Esophagus squamous epithelium (tissue), 4 donors: ENCODE results near the gene TRAT1.

Experiments used
- POLR2A ChIP-seq, 4 donors: fragments of 450-650 bp; IDR thresholded peaks; one replicate each; pipeline ENCODE4 v1.6.1; 2017; ENCODE audit warnings: antibody characterized with exemption in 4 of 4, mild to moderate bottlenecking in 4 of 4, moderate library complexity in 3 of 4
- TF ChIP-seq, protein P1 (sequence below), 6 experiments: fragments of 450-650 bp in 4 of 6; fragments of 200-600 bp in 2 of 6; sonication (generic) in 2 of 6; IDR thresholded peaks; one replicate each; pipeline ENCODE4 v1.5.1; 2016 to 2019; ENCODE audit warnings: antibody characterized with exemption in 6 of 6, mild to moderate bottlenecking in 4 of 6, moderate library complexity in 4 of 6

- TF ChIP-seq, protein P1, sequence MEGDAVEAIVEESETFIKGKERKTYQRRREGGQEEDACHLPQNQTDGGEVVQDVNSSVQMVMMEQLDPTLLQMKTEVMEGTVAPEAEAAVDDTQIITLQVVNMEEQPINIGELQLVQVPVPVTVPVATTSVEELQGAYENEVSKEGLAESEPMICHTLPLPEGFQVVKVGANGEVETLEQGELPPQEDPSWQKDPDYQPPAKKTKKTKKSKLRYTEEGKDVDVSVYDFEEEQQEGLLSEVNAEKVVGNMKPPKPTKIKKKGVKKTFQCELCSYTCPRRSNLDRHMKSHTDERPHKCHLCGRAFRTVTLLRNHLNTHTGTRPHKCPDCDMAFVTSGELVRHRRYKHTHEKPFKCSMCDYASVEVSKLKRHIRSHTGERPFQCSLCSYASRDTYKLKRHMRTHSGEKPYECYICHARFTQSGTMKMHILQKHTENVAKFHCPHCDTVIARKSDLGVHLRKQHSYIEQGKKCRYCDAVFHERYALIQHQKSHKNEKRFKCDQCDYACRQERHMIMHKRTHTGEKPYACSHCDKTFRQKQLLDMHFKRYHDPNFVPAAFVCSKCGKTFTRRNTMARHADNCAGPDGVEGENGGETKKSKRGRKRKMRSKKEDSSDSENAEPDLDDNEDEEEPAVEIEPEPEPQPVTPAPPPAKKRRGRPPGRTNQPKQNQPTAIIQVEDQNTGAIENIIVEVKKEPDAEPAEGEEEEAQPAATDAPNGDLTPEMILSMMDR (IDR thresholded peaks at IDR 0.05), result no peak
- TF ChIP-seq POLR2A (IDR thresholded peaks at IDR 0.05), result no peak
These were observed 55.3 kb downstream of the TRAT1 start for GRCh38 chr3:108877901-108878300.
